Cardiac fibroblast (primary cell): ENCODE results near the gene RPL27A.

Experiments used
- DNase-seq, 2 donors: peaks; one replicate each; pipeline versions ENCODE4 v3.0.0 to v3.0.0-alpha.2; 2010; ENCODE audit warnings: low read depth in 2 of 2
- H3K4me3 ChIP-seq, 2 donors: replicated peaks in 1 of 2; 1 replicate in 1 of 2; 2 replicates in 1 of 2; pipeline ENCODE4 v1.5.1; 2011; ENCODE audit warnings: low read depth in 2 of 2, low read length in 2 of 2, mild to moderate bottlenecking in 2 of 2, moderate library complexity in 1 of 2
- CTCF ChIP-seq: IDR thresholded peaks from one replicate; pipeline ENCODE4 v1.5.1; 2011; ENCODE audit warnings: low read depth, mild to moderate bottlenecking, low read length, inconsistent platforms

The RPL27A gene

GRCh38 chr11:8682303-8683114 is at the start of gene RPL27A, which contains the start of gene TRIM66:
TSS of gene RPL27A (plus strand) at chr11:8682792. CDS start at chr11:8682814, 22 bp downstream.
TSS of gene TRIM66 (minus strand) at chr11:8682665. CDS start at chr11:8672274, 10,391 bp downstream.
- H3K4me3 ChIP-seq, result peak within 1 kb of the TSS; percentile 96 to 98
- TF ChIP-seq CTCF, result peak; percentile 15
- peak; percentile 97 to 98 for DNase-seq

GRCh38 chr11:8634498-8634897 is 48.1 kb upstream of the RPL27A start:
- no peak for TF ChIP-seq CTCF
- no peak for DNase-seq
- no peak overlapping the region for H3K4me3 ChIP-seq

- no peak for TF ChIP-seq CTCF
- no peak for DNase-seq
- no peak overlapping the region for H3K4me3 ChIP-seq
Measured at GRCh38 chr11:8636127-8636526, 46.5 kb upstream of the RPL27A start.

- DNase-seq, result peak; percentile 19 to 64
- TF ChIP-seq CTCF, result no peak
- H3K4me3 ChIP-seq, result no peak overlapping the region
Measured at GRCh38 chr11:8638300-8638699, 44.3 kb upstream of the RPL27A start.

- no peak for TF ChIP-seq CTCF
- H3K4me3 ChIP-seq, result no peak overlapping the region
- no peak for DNase-seq
Measured at GRCh38 chr11:8639655-8640054, 42.9 kb upstream of the RPL27A start.

GRCh38 chr11:8640267-8640906 is 42.2 kb upstream of the RPL27A start:
- no peak for TF ChIP-seq CTCF
- H3K4me3 ChIP-seq, result no peak overlapping the region
- DNase-seq, result no peak
